CD4-positive, alpha-beta T cell treated with Interleukin-12 subunit alpha and Interleukin-12 subunit beta, for 1 hour (primary cell): Measurements from ENCODE around the gene FBXO8.

Experiments
- DNase-seq: peaks from one replicate; pipeline ENCODE4 v3.0.0-alpha.2; 2020

FBXO8 gene

DNA sequence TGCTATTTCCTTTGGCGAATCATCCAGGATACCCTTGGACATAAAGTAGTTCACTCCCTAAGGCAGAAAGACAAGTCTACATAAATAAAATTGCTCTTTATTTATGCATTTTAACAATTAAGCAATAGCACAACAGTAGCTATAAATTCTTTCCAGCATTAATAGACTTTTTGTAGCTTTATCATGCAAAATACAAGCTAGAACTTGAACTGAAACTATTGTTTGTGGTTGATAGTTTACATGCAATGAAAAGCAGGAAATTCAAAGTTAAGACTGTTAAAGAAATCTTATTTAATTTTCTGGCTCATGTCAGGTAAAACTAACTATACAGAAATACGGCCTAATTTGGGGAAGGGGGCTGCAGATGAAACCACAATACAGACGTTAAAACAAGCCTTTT lies 42.3 kb downstream of the FBXO8 start:
- no peak for DNase-seq

DNA sequence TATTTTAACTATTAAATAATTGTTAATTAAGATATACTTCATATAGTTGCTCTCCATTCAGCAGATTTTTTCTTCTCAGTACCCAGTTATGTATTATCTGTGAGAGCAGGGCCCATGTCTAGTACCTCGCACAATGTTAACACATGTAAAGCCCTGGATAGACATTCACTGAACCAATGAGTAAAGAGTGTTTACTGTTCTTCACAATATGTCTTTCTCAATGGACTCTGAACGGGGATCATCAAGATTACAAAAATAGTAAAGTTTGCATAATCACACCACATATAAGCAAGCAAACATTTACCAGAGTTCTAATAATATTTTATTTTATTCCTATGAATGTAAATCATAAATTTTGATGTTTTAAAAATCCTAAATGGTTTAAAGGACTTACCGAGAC lies 47.1 kb downstream of the FBXO8 start:
- no peak for DNase-seq

DNA sequence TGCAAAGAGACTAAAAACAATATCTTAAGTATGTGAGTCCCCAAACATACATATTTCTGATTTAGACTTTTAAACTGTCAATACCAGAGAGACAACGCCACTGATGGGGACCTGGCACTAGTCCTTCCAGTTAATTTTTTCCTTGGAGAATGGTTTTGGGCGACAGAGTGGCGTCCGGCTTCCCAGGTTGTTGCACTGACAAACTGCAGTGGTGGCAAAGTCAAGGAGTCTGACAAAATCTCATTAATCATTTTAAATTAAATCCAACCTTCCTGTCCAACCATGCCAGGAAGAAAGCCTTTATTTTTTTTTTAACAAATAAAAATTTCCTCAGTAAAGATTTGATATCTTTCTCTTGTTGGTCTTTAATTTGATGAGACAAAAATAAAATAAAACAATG lies 52.8 kb downstream of the FBXO8 start:
- DNase-seq, result no peak

DNA sequence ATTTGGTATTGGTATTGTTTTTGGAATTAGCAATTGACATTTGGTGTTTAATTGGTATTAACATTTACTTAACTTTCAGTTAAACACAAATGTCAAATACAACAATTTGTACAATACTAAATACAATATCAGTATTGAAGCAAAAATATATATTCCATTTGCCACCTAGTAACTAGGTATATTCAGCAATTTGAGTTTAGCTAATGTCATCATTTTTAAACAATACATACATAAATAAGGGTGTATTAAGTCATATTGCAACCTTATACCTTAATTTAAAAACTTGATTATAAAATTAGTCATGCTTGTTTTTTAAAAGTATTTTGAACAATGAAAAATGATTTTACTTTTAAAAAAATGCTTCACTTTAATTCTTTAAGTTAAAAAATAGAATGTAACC lies 53.3 kb downstream of the FBXO8 start:
- no peak for DNase-seq

DNA sequence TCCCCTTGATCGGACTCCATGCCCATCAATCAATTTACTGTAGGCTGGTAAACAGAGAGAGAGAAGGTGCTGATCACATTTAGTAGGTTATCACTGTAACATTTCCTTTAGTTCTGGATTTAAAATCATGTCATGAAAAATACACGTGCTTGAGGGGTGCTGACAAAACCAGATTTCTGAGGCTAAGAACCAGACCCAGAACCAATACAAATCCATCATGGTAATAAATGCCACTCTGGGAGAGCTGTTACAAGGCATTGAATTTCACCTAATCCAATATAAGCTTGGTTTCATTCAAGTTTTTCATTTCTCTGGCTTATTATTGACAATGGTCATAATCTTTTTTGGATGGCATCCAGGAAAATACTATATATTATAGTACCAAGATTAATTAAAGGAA lies 54.5 kb downstream of the FBXO8 start:
- no peak for DNase-seq

DNA sequence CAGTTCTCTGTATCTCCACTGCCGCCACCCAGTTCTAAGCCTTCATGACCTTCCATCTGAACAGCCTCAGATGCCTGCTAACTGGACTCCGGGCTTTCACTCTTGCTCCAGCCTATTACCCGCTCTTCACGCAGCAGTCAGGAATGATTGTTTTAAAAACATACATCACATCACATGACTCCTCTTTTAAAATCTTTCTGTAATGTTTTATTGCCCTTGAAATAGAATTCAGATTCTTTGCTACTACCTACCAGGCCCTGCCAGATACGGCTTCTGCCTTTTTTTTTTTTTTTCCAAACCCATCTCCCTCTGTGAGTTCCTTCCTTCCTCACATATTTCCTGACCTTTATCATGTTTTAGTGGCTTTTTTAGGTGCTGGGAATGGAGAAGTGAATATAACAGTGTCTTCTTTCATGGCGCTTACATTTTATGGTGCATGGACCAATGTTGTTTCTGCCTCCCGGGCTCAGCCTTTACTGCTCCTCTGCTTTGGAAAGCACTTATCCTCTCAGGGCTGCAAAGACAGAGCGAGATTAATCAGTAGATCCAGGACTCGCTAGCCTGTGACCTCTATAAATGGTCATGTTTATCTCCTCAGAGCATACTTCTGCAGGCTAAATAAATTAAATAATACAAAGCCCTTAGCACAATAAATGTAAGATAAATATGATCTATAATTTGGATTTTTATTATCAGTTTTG lies 58.0 kb downstream of the FBXO8 start:
- no peak for DNase-seq

DNA sequence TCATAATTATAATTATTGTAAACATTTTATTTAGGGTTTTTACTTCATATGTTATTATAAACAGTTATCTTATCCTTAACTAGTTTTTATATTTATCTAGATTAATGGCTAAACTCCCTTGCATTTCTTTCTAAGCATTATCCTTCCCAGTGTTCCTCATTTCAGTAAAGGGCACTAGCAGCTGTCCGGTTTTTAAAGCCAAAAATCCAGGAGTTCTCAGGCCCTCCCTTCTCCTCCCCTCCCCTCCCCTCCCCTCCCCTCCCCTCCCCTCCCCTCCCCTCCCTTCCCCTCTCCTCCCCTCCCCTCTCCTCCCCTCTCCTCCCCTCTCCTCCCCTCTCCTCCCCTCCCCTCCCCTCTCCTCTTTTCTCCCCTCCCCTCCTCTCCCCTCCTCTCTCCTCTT lies 58.9 kb downstream of the FBXO8 start:
- no peak for DNase-seq

DNA sequence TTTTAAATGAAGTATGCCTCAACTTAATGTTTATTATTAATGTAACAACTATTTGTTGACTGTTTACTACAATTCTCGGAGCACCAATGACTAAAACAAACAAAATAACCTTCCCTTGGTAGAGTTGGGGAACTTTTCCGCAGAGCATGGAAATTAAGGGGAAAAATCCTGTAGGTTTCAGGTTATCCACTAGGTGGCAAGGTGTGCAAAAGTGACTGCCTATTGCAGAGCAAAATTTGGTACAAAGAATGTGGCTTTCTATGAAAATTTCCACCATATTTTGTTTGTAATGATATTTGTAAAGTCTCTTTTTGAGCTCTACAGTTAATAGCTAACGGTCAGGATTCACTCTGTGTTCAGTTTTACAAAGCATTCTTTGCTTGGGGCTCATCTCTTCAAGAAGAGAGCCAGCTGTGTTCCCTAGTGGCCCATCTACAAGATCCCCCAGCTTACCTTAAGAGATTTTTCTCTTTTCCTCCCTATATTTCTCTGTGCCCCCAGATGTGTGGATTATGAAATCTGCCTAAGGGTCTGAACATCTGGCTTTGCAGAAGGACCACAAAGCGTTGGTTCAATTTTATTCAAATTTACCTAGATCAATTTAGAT lies 61.1 kb downstream of the FBXO8 start:
- DNase-seq, result peak; percentile 36

DNA sequence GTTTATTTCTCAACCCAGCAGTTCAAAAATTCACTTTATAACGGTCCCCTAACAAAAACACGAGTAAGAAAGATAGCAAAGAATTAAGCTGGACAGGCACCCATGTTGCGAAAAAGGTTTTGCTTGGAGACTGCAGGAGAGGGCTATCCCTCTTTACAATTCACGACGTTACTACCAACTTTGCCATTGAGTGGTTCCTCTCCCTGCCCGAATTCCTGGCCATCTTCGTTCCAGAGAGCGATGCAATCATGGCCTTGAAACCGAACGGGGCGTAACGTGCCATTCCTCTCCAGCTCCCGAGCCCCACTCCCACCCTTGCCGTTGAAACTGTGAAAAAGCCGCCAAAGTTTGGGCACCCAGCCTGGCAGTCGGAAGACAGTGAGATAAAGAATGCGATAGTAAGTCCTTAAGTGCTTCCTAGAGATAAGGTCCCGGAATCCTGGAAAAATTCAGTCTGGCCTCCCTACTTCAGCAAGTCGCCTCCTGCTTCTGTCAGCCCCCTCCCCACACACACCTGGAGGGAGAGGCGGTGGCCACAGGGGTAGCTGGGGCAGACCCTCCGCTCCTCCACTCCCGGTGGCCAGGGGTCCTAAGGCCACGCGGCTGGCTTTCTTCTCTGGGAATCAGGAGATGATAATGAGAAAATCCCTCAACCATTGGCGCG lies 65.2 kb downstream of the FBXO8 start:
- DNase-seq, result no peak

DNA sequence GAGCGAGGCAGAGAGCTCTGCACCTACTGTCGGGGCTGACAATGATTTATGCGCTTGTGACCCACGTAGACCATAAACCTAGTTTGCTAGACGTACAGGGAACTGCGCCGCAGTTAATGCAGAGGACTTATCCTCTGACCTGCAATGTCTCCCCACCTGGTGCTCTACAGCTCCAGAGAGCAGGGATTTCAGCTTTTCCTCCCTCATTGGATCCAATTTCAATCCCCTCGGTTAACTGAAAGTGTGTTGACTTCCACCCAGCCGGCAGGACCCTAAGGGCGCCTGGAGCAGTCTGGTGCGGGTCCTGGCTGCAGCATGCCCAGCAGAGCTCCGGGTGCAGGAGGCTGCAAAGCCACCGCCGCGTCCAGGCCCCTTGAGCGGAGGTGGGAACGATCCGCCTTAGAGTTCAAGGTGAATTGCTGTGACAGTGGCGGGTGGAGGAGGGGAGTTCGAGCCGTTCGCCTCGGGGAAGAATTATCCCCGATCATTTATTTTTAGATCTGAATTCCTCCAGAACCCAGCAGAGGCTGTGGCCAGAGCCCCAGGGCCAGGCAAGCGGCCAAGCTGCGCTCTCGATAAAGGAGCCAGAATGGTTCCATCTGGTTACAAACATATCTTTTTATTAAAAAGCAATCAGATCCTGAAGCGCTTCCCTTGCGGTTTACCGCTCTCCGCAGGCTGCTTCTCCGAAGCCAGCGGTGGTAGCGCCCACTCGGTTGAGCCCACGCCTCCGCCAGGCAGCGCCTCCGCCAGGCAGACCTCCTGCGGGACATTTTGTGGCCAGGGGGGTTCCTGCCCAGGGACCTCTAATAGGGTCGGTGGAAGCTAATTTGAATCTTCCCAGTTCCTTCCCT lies 66.0 kb downstream of the FBXO8 start:
- peak; percentile 16 for DNase-seq

DNA sequence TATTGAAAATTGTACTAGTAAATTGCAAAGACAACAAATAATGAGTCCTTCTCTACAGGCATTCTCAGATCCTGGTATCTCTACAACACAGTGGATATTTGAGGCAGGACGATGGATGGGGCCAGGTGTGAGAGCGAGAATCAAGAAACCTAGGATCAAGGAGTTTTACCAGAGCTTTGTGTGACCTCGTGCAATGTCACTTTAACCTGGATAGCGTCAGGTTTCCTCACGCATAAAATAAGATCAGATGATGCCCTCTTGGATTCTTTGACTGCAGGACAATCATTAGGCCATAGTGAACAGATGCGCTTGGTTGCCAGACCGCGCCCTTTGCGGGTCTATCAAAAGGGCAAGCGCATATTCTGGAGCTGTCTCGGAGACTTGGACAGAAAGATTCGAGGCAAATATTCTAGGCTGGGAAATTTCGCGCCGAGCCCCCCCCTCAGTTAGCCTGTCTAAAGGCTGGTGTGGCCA lies 66.6 kb downstream of the FBXO8 start:
- DNase-seq, result no peak

DNA sequence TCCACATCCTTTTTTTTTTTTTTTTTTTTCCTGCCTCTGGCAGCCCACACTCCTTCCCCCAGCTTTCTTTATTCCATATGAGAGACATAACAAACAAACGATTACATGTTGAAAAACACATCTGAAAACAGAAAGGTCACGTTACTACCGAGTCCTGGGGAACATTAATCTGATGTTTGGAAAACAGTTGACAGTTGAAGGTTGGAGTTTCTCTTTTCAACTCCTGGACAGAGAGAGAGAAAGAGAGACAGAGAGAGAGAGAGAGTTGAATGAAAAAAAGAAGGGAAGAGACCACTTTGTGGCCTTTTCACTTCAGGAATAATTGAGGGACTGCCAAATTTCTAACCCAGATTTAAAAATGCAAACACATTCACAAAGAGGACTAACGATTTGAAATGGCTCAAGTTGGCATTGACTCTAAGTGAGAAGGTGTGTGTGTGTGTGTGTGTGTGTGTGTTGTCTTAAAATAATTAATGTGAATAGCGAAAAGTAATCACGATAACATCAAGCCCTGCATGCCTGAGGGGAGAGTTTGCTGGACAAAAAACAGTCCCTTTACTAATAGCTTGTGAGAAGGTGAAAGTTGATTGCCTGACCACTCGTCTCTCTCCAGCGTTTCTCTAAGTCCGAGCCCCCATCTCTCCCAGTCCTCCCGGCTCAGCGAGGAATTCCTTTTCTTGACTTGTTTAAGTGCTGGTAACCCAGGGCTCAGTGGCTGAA lies 67.3 kb downstream of the FBXO8 start:
- no peak for DNase-seq

DNA sequence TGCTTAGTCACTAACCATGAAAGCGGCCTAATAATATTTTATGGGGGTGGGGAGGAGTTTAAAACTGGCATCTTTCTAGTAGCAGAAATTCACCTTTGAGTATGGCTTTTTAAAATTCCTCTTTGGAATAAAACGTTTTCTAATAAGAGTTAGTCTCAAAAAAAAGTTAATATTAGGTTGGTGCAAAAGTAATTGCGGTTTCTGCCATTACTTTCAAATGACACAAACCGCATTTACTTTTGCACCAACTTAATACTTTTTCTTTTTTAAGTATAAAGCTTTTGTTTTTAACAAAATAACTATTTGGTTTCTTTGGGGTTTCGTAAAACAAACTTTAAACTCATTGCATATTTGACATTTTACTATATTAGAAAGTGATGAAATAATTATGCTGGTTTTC lies 68.4 kb downstream of the FBXO8 start:
- DNase-seq, result no peak

DNA sequence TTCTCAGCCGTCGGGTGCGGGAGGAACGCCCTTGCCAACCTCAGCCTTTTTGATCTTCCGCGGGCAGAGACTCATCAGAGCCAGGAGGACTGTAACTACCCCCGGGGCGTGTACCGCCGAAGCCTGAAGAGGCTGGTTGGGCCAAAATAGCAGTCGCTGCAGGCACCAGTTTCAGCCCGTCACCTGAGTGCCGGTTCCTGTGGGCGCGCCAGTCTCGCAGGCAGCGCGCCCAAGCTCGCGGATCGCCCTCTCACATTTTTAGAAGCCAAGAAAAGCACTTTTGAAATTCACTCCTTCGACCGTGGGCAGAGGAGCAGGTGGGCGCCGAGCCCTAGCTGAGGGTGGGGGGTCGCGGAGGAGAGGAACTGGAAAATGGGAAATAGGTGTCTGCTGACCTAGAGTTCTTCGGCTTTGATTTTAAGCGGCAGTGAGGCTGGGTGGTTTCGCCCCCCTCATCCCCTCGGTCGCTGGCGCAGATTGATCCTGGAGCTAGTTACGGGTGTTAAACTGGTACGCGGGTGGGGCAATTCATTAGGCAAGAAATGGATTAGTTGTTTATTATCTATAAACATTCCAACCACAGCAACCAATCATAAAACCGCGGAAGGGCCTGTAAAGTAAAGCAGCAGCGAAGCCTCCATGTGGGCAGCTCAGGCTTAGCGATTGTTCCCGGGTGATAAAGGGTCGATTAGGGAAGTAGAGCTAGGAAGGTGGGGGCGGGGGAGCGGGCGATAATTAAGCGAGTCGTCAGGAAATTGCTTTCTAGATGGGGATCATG lies 69.2 kb downstream of the FBXO8 start:
- no peak for DNase-seq

DNA sequence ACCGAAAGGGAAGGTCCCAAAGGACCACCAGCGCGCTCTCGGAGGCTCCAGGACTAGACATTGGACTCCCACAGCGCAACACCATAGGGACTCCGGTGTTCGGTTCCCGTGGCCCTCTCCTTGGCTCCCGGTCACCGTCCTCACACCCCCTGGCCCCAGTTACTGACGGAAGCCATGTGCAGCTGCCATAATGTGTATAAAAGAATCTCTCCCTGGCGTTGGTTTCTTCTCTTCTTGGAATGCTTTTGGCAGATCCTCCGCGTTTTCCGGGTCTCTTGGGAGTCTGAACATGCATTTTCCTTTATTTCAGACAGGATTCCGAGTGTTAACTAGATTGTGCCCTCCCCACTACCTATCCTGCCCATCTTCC lies 69.8 kb downstream of the FBXO8 start:
- no peak for DNase-seq

DNA sequence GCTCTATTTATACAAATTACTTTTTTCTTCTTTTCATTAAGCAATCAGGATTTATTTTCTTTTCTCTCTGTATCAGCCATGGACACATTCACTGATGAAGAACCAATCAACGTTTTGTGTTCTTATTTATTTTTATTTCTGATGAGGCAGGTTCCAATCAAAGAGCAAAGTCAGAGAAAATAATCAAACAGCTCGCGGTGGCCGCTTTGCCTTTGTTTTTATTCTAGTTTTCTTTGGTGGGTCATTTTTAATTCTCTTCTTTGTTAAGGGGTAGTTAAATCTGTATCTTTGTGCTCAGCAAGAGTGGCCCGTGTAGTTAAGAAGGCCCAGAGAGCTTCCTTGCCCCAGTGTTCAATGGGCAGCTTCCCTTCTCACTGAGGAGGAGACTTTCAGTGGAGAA lies 71.4 kb downstream of the FBXO8 start:
- DNase-seq, result no peak

DNA sequence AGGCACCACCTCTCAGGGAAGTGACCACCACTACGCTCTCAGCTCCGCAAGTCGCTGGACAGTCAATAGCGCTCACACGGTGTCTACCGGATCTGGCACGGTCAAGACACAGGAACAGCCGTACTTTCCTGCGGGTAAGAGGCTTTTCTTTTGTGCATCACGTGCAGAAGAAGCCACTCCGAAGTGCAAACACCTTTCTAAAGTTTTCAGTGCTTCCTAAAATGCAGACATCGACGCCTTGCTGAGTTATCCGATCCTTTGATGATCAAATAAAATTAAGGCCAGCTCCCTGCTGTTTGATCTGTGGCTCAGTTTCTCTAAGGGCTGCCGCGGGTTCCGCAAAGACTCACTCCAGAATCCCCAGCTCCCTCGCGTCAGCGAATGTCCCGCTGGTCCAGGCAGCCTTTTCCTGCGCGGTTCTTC lies 71.8 kb downstream of the FBXO8 start:
- DNase-seq, result no peak

DNA sequence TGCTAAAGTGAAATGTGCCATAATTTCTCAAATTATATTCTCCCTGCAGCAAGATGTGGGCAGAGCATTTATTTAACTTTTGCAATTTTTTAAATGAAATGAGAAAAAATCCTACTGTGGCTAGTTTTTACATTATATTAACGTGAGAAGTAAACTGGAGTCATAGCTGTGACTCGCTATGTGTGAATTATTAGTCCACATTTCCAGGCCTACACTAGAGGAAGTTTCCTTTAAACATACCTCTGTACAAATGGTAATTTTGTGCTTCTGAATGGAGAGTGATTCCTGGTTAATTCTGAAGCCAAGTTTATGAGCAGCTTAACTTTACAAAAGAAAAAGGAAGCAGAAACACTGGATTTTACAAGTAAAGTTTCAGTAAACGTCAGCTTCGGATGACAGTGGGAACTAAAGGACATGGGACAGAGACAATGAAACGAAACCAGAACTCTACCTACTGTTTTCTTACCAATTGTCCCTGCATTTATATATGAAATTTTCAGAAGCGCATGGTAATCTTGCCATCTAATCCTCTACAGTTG lies 72.4 kb downstream of the FBXO8 start:
- DNase-seq, result no peak

DNA sequence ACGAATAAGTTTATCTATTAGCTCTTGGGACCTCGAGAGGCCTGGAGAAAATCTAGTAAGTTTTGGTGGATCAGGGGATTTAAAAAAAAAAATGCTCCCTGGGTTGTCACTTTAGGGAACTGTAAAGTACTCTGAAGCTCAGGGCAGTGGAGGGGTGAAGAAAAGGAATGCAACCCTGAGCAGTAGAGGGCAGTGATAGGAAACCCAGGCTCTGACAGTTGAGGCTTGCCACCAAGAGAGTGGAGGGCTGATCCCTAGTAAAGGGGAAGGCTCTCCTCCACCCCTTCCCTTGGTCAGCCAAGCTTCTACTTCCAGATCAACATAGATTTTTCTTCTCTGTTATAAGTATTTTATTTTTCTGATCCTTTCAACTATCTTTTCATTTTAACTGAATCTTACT lies 73.1 kb downstream of the FBXO8 start:
- DNase-seq, result no peak

DNA sequence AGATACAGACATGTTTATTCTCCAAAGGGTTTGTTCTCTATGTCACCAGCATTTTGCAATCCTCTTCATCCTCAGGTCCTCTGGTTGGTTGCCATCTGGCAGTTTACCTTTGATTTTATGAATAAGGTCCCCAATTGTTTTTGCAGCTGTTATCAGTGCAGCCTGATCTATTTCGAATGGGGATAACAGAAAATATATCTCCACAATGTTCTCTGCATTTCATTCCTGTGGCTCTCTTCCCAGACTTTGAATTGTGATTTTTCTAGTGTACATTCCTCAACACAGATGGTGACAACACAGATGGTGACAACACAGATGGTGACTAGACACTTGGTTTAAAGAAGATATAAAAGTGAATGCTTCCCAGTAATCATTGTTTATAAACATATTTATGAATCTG lies 74.1 kb downstream of the FBXO8 start:
- no peak for DNase-seq

DNA sequence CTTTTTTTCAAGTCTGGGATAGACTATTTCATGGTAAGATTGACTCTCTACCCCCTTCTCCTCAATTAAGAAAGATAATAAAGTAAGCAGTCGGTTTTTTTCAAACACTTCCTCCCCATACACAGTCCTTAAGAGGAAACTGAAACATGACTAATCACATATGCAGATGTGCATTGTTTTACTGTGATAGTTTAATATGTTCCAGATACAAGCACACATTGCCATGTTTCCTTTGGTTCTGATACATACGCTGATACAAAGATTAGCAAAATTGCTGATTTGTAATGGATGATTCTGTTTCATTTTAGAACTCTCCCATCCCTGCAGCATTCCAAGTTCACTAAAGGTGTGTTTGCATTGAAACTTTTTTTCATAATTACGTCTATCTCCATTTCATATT lies 76.1 kb downstream of the FBXO8 start:
- DNase-seq, result no peak
